ENCODE results near the gene CTIF. TPM values are rescaled to one million over a fixed set of nuclear protein-coding genes. Genes with fewer than 3 reads are reported as not detected.

Gene CTIF
- total RNA-seq, 1 donor from 2014 or later: 67.9 TPM

DNA sequence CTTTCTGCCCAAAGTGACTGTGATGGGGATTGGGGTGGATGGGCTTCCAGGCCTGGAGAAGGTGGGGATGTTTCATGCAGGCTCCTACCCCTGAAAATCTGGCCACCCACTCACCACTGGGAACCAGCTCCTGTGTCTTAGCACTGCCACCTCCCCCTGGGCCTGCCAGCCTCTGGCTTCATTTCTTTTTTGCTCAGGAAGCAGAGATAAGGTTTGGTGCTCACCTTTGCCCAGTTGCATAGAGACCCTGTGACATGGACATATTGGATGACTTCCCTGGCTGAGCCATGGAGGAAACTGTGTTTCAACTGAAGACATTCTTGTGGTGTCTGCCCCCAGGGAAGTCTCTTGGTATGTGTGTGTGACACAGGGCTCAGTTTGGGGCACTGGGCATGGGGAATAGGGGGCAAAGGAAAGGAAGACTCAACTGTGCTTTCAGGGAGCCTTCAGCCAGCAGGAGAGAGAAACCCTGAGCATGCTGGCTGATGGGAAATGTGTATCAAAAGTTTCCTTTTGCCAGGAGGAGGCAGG is 16.7 kb downstream of the CTIF start:
- Mint-ChIP-seq H3K9me3 (peaks cover 5% of the 10 kb centered on the region), H3K36me3 (peaks cover 7% of the 10 kb centered on the region), H3K27ac (no peak overlapping the region), H3K4me3 (no peak overlapping the region), H3K4me1 (peaks cover 5% of the 10 kb centered on the region), H3K27me3 (ENCODE audit: low read depth) (no peaks in the 10 kb centered on the region)
- TF ChIP-seq, protein P1, sequence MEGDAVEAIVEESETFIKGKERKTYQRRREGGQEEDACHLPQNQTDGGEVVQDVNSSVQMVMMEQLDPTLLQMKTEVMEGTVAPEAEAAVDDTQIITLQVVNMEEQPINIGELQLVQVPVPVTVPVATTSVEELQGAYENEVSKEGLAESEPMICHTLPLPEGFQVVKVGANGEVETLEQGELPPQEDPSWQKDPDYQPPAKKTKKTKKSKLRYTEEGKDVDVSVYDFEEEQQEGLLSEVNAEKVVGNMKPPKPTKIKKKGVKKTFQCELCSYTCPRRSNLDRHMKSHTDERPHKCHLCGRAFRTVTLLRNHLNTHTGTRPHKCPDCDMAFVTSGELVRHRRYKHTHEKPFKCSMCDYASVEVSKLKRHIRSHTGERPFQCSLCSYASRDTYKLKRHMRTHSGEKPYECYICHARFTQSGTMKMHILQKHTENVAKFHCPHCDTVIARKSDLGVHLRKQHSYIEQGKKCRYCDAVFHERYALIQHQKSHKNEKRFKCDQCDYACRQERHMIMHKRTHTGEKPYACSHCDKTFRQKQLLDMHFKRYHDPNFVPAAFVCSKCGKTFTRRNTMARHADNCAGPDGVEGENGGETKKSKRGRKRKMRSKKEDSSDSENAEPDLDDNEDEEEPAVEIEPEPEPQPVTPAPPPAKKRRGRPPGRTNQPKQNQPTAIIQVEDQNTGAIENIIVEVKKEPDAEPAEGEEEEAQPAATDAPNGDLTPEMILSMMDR (IDR thresholded peaks at IDR 0.05; ENCODE audit: unreplicated experiment): no peak
- no peak for DNase-seq (ENCODE audit: low spot score in 2 of 2, unreplicated experiment in 2 of 2)

- H3K9me3 Mint-ChIP-seq: peaks cover 5% of the 10 kb centered on the region
- DNase-seq (ENCODE audit: low spot score in 2 of 2, unreplicated experiment in 2 of 2): no peak
- no peaks in the 10 kb centered on the region for H3K27me3 Mint-ChIP-seq (ENCODE audit: low read depth)
- H3K4me1 Mint-ChIP-seq: peaks cover 4% of the 10 kb centered on the region
- TF ChIP-seq, protein P1 (IDR thresholded peaks at IDR 0.05; ENCODE audit: unreplicated experiment): no peak
- H3K27ac Mint-ChIP-seq: no peak overlapping the region
- no peak overlapping the region for H3K4me3 Mint-ChIP-seq
- peaks cover 4% of the 10 kb centered on the region for H3K36me3 Mint-ChIP-seq
These were observed 18.9 kb downstream of the CTIF start for GRCh38 chr18:48557640-48558174.

DNA sequence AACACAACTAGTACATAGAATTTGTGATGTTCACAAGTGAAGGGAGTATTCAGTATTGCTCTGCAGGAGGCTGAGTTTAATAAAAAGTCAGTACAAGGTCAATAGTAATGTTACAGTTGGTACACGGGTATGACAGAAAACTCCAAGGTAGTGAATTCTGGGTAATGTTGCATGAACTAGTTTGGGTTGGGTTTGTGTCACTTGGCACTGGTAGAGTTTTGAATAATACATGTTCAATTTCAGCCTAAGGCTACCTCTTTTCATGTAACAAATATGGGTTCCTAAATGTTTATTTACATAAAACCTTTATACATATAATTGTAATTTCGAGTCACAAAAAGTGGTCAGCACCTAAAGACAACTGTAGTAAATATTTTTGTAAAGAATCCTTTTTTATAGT is 19.4 kb downstream of the CTIF start:
- TF ChIP-seq, protein P1 (IDR thresholded peaks at IDR 0.05; ENCODE audit: unreplicated experiment): no peak
- DNase-seq (ENCODE audit: low spot score in 2 of 2, unreplicated experiment in 2 of 2): no peak
- no peak overlapping the region for H3K27ac Mint-ChIP-seq
- H3K27me3 Mint-ChIP-seq (ENCODE audit: low read depth): no peaks in the 10 kb centered on the region
- peaks cover 4% of the 10 kb centered on the region for H3K36me3 Mint-ChIP-seq
- no peak overlapping the region for H3K4me3 Mint-ChIP-seq
- H3K4me1 Mint-ChIP-seq: peaks cover 6% of the 10 kb centered on the region
- H3K9me3 Mint-ChIP-seq: peaks cover 5% of the 10 kb centered on the region

- H3K9me3 Mint-ChIP-seq: peaks cover 5% of the 10 kb centered on the region
- H3K27me3 Mint-ChIP-seq (ENCODE audit: low read depth): no peaks in the 10 kb centered on the region
- peaks cover 4% of the 10 kb centered on the region for H3K36me3 Mint-ChIP-seq
- no peak for DNase-seq (ENCODE audit: low spot score in 2 of 2, unreplicated experiment in 2 of 2)
- H3K4me1 Mint-ChIP-seq: peaks cover 6% of the 10 kb centered on the region
- no peak overlapping the region for H3K27ac Mint-ChIP-seq
- H3K4me3 Mint-ChIP-seq: no peak overlapping the region
- TF ChIP-seq, protein P1 (IDR thresholded peaks at IDR 0.05; ENCODE audit: unreplicated experiment): no peak
These were observed 21.7 kb downstream of the CTIF start for GRCh38 chr18:48560491-48560890.

DNA sequence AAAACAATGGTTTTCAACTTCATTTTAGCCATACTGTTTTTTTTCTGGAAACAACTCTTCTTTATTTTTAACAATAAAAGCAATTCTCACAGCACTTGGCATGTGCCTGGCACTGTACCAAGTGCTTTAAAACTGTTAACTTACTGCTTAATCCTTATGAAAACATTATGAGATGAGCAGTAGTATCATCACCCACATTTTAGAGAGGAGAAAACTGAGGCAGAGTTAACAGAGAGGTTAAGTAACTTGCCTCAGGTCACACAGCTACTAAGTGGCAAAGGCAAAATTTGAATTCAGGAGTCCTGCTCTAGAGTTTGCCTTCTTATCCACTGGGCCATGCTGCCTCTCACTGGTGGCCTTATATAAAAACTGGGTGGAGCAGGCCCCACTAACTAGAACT is 23.2 kb downstream of the CTIF start:
- Mint-ChIP-seq H3K36me3 (peaks cover 4% of the 10 kb centered on the region), H3K27me3 (ENCODE audit: low read depth) (no peaks in the 10 kb centered on the region), H3K9me3 (peaks cover 5% of the 10 kb centered on the region), H3K27ac (no peak overlapping the region), H3K4me3 (no peak overlapping the region), H3K4me1 (peaks cover 6% of the 10 kb centered on the region)
- DNase-seq (ENCODE audit: low spot score in 2 of 2, unreplicated experiment in 2 of 2): no peak
- TF ChIP-seq, protein P1 (IDR thresholded peaks at IDR 0.05; ENCODE audit: unreplicated experiment): no peak

All from mesothelial cell of epicardium (in vitro differentiated cells).